Prostate gland (tissue), 2 donors: ENCODE results near the gene IDNK.

Experiments used
- POLR2A ChIP-seq: fragments of 450-650 bp; IDR thresholded peaks from one replicate; pipeline ENCODE4 v1.6.1; 2016; ENCODE audit warnings: antibody characterized with exemption, mild to moderate bottlenecking
- POLR2AphosphoS5 ChIP-seq: sonication (generic); formaldehyde crosslinking; IDR thresholded peaks from one replicate; pipeline ENCODE4 v1.6.1; 2017; ENCODE audit warnings: antibody characterized with exemption
- TF ChIP-seq, protein P1 (sequence below), 4 experiments: fragments of 200-600 bp in 2 of 4; fragments of 450-650 bp in 2 of 4; sonication (generic) in 2 of 4; IDR thresholded peaks; 1 replicate in 3 of 4; 2 replicates in 1 of 4; pipeline ENCODE4 v1.5.1; 2016 to 2019; ENCODE audit warnings: antibody characterized with exemption in 4 of 4, mild to moderate bottlenecking in 2 of 4, moderate library complexity in 2 of 4

DNA sequence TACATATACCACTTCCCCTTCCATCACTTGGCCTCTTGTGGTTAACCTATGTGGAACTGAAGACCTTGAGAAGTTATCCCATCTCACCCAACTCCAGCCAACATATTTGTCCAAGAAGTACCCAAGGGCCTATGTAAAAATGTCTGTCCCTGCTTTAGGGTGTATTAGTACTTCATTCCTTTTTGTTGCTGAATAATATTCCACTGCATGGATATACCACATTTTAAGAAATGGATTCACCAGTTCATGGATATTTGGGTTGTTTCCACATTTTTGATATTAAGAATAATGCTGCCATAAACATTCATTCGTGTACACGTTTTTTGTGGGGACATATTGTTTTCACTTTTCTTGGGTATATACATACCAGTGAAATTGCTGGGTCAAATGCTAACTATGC lies 28.6 kb downstream of the IDNK start:
- TF ChIP-seq, protein P1, sequence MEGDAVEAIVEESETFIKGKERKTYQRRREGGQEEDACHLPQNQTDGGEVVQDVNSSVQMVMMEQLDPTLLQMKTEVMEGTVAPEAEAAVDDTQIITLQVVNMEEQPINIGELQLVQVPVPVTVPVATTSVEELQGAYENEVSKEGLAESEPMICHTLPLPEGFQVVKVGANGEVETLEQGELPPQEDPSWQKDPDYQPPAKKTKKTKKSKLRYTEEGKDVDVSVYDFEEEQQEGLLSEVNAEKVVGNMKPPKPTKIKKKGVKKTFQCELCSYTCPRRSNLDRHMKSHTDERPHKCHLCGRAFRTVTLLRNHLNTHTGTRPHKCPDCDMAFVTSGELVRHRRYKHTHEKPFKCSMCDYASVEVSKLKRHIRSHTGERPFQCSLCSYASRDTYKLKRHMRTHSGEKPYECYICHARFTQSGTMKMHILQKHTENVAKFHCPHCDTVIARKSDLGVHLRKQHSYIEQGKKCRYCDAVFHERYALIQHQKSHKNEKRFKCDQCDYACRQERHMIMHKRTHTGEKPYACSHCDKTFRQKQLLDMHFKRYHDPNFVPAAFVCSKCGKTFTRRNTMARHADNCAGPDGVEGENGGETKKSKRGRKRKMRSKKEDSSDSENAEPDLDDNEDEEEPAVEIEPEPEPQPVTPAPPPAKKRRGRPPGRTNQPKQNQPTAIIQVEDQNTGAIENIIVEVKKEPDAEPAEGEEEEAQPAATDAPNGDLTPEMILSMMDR (IDR thresholded peaks at IDR 0.05), result no peak
- TF ChIP-seq POLR2A, result no peak
- TF ChIP-seq POLR2AphosphoS5, result no peak
